Measurements from ENCODE around the gene NKAIN2.

Gene NKAIN2

DNA sequence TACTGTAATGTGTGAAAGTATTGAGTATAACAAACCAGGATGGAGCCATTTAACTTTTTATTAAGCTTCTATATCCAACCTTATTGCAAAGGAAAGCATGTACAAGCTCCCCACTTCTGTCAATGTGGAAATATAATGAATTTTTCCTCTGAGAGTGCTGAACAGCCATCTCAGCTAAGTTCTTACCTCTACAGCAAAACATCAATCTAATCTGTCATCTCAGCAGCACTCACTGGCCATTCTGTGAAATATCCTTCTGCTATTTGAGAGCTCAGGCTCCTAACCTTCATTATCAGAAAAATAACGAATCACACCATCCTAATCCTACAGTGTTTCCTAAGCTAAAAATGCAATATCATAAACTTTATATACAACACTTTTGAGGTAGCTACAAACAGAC, 964.6 kb downstream of the NKAIN2 start:
- TF ChIP-seq, protein P1, sequence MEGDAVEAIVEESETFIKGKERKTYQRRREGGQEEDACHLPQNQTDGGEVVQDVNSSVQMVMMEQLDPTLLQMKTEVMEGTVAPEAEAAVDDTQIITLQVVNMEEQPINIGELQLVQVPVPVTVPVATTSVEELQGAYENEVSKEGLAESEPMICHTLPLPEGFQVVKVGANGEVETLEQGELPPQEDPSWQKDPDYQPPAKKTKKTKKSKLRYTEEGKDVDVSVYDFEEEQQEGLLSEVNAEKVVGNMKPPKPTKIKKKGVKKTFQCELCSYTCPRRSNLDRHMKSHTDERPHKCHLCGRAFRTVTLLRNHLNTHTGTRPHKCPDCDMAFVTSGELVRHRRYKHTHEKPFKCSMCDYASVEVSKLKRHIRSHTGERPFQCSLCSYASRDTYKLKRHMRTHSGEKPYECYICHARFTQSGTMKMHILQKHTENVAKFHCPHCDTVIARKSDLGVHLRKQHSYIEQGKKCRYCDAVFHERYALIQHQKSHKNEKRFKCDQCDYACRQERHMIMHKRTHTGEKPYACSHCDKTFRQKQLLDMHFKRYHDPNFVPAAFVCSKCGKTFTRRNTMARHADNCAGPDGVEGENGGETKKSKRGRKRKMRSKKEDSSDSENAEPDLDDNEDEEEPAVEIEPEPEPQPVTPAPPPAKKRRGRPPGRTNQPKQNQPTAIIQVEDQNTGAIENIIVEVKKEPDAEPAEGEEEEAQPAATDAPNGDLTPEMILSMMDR (conservative IDR thresholded peaks at IDR 0.05; ENCODE audit: low read depth), result no peak
- ChIA-PET CTCF (interaction anchor here (1.1 kb wide), 1 partner anchor 28 kb away, joined by 3 read pairs; no protein-coding TSS in a partner anchor), POLR2A (ENCODE audit: low non-redundant PET) (no interaction called here)
- no peak for DNase-seq (ENCODE audit: low spot score)
- no peak overlapping the region for H3K27ac ChIP-seq

DNA sequence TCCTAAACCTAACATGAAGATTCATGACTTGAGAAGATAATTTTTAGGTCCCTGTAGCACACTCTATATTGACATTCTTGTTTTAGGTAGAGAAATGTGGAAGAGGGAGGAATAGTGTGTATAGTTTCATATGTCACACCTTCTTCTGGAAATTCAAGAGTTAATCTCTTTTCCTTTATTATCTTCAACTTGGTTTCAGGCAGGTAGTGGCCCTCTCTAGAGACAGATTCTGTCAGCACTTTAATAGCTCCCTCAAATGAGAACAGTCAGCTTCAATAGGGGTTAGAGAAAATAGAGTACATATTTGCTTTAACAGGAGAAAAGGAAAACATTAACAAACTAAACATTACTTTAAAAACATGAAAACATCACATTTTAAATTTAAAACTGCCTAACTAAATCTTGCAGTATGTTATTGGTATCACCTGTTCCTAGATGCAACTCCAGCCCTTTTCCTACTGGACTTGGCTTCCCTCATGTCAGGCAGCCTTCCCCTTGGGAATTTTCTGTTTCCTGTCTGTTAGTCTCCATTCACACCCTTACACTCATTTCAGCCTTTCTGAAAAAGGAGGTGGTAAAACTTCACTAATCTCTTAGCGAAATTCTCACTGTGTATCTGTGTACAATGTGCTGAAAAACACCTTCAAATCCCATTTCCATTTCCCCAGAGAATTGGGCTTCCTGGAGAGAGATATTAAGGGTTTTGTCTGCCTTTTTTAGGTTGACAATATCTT, 966.3 kb downstream of the NKAIN2 start:
- TF ChIP-seq, protein P1 (conservative IDR thresholded peaks at IDR 0.05; ENCODE audit: low read depth), result no peak
- H3K27ac ChIP-seq, result no peak overlapping the region
- CTCF ChIA-PET, result interaction anchor here (0.6 kb wide), 1 partner anchor 945 kb away, joined by 3 read pairs; no protein-coding TSS in a partner anchor
- DNase-seq (ENCODE audit: low spot score), result no peak
- POLR2A ChIA-PET (ENCODE audit: low non-redundant PET), result no interaction called here

DNA sequence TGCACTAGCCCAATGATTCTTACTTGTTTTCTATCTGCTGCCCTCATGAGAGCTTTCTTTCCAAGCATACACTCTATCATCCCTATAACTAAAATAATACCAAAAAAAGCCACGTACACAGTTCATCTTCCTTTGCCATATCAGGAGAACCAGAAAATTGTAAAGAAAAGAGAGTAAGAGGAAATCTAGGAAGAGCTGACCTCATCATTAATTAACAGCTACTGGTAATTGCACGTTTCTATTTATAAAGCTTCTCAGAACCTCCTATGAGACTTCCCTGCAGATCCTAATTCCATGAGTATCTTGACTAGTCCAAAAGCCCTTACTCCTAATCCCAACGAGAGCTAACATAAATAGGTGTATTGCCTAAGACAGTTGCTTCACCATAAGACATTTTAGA, 967.1 kb downstream of the NKAIN2 start:
- H3K27ac ChIP-seq, result no peak overlapping the region
- DNase-seq (ENCODE audit: low spot score), result no peak
- ChIA-PET POLR2A (ENCODE audit: low non-redundant PET) (no interaction called here), CTCF (interaction anchor here (0.6 to 1.6 kb wide), 2 partner anchors 9 to 945 kb away, joined by 3 read pairs; no protein-coding TSS in a partner anchor)
- TF ChIP-seq, protein P1 (conservative IDR thresholded peaks at IDR 0.05; ENCODE audit: low read depth), result no peak

DNA sequence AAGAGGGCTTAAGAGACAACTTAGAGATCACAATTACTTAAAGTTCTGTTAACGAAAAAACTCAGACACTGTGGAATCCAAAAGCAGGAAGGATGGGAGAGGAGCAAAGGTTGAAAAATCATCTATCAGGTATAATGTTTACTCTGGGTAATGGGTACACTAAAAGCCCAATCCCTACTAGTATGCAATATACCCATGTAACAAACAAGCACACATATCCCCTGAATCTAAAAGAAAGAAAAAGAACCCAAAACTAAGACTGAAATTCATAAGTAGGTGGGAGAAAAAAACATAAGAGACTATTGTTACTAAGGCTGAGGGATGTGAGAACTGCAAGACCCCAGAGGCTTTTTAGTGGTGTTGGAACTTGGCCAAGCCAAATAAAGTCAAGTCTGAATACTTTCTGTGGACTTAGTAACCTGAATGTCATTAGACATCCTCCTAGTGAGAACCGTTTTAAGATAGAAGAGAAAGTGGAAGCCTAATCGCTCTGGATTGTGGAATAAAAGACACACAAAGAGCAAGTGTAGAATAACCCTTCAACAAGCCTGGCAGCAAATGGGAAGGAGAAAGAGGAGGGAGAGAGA, 969.2 kb downstream of the NKAIN2 start:
- CTCF ChIA-PET, result no interaction called here
- no peak for DNase-seq (ENCODE audit: low spot score)
- TF ChIP-seq, protein P1 (conservative IDR thresholded peaks at IDR 0.05; ENCODE audit: low read depth), result no peak
- no peak overlapping the region for H3K27ac ChIP-seq
- POLR2A ChIA-PET (ENCODE audit: low non-redundant PET), result no interaction called here

DNA sequence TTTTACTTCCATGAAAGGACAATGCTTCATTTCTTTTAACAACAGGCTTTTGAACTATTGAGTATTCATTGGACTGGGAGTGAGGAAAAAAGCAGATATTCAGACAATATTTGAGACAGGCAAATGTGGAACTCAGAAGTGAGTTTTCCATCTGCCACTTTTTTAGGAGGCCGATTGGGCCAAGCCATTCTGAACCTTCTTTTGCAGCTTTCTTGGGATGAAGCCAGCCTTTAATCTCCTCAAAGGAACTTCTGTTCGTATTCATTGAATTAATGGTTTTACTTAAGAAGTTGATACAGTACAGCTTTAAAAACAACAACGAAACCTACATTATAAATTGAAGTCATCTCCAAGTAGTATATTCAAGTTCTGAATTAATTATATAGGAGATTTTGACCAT, 971.5 kb downstream of the NKAIN2 start:
- TF ChIP-seq, protein P1 (conservative IDR thresholded peaks at IDR 0.05; ENCODE audit: low read depth), result no peak
- no peak for DNase-seq (ENCODE audit: low spot score)
- H3K27ac ChIP-seq, result no peak overlapping the region
- ChIA-PET CTCF (no interaction called here), POLR2A (ENCODE audit: low non-redundant PET) (no interaction called here)

DNA sequence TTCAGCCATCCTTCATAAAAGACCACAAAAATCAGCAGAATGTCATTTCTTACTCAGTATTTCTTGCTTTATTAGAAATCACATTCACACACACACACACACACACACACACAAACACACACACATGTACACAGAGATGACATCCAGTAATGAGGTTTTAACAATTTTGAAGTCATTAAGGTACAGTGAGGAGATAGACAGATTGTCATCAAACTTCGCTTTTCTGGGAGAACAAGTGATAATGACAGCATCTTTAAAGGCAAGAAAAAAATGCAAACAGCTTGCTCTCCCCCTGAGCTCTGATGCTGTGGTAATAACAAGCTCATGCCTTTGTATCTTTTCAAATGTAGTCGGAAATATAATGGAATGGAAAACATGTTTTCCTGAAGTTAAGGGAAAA, 974.2 kb downstream of the NKAIN2 start:
- TF ChIP-seq, protein P1 (conservative IDR thresholded peaks at IDR 0.05; ENCODE audit: low read depth), result no peak
- CTCF ChIA-PET, result no interaction called here
- DNase-seq (ENCODE audit: low spot score), result no peak
- POLR2A ChIA-PET (ENCODE audit: low non-redundant PET), result interaction anchor here (0.7 kb wide), 1 partner anchor 1584 kb away, joined by 3 read pairs; no protein-coding TSS in a partner anchor
- no peak overlapping the region for H3K27ac ChIP-seq

Data from RWPE1 (cell line).